Measurements from ENCODE around the gene RPTN.

DNA sequence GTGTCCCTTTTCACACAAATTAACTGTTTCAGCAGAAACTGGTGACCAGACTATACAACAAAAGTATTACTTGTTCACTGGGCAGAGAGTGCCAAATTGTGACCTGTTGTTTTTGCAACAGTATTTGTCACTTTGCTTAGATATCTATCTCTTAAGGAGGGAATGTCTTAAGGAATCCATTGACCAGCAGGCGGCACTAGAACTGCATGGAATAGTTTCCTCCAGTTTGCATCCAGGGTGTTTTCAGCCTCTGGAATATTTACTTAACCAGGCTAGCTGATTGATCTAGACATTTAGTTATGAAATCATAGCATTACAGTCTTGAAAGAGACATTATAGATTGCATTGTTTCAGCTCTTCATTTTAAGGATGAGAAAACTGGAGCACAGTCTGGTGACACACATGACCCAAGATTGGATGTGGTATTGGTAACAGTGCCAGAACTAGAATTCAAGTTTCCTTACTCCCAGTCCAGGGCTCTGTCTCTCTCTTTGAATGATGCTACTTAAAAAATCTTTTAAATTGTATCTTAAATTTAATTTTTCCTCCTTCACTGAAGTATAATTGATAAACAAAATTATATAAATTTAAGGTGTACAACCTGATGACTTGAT, 16.9 kb downstream of the RPTN start:
- TF ChIP-seq, protein P1, sequence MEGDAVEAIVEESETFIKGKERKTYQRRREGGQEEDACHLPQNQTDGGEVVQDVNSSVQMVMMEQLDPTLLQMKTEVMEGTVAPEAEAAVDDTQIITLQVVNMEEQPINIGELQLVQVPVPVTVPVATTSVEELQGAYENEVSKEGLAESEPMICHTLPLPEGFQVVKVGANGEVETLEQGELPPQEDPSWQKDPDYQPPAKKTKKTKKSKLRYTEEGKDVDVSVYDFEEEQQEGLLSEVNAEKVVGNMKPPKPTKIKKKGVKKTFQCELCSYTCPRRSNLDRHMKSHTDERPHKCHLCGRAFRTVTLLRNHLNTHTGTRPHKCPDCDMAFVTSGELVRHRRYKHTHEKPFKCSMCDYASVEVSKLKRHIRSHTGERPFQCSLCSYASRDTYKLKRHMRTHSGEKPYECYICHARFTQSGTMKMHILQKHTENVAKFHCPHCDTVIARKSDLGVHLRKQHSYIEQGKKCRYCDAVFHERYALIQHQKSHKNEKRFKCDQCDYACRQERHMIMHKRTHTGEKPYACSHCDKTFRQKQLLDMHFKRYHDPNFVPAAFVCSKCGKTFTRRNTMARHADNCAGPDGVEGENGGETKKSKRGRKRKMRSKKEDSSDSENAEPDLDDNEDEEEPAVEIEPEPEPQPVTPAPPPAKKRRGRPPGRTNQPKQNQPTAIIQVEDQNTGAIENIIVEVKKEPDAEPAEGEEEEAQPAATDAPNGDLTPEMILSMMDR (IDR thresholded peaks at IDR 0.05) = peak; percentile 97
- TF ChIP-seq ZFX (IDR thresholded peaks at IDR 0.05; ENCODE audit: borderline replicate concordance) = no peak

All from 22Rv1 (cell line).